NCI-H2227 (cell line): ENCODE data around the gene GRID2.

Source experiments
- DNase-seq: peaks from one replicate; lab custom pipeline; 2025; ENCODE audit not compliant: unreplicated experiment; lab: John Stamatoyannopoulos, UW

Gene GRID2

GRCh38 chr4:92677805-92678204, 374.0 kb downstream of the GRID2 start:
- DNase-seq = no peak

- no peak for DNase-seq
Measured at GRCh38 chr4:92678292-92678691, 374.5 kb downstream of the GRID2 start.

DNA sequence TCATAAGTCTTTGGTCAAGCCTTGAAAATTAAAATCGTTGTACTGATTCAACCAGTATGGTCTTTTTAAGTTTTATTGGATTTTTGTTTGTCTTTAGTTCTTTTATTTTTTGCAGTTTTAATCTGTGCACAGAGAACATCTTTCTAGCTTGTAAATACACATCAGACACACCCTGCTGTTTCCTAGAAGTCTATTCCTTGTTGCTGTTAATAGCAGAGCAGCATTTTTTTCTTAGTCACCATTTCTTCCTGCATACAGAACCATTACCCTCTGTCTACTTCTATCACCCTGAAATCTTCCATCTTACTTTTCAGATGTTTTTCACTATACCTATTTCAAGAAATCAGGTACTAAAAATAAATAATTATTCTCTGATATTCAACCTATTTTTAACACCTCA, 375.4 kb downstream of the GRID2 start:
- DNase-seq = no peak

GRCh38 chr4:92714640-92715039, 410.9 kb downstream of the GRID2 start:
- no peak for DNase-seq

- DNase-seq = no peak
Measured at GRCh38 chr4:92733231-92733630, 429.5 kb downstream of the GRID2 start.

GRCh38 chr4:92735025-92735665, 431.4 kb downstream of the GRID2 start:
- DNase-seq = no peak

- DNase-seq = no peak
Measured at GRCh38 chr4:92760433-92760832, 456.7 kb downstream of the GRID2 start.

GRCh38 chr4:92776080-92776479, 472.3 kb downstream of the GRID2 start:
- DNase-seq = no peak

- DNase-seq = no peak
Measured at GRCh38 chr4:92789741-92790140, 486.0 kb downstream of the GRID2 start.

DNA sequence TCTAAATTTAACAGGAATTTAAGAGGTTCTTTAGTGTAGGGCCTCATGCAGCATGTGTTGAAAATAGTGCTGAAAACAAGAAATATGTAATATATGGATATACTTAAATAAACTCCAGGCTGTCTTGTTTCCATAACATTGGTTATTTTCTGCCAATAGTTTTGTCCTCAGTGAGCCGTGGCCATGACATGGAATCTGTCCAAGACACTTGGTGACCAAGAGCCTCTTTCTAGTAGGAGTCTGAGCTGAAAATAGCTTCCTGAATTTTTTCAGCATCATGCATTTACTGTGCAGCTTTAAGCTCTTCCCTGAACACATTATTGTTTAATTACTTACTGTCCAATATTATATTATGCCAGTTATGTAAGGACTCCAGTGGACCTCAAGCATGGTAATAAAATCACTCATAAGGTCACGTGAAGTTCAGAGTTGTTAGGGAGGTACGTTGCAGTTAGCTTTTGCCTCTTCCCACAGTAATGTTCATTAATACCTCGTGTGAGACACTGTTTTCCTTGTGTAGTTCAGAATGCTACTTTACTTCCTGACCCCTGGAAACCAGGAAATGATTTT, 488.2 kb downstream of the GRID2 start:
- DNase-seq = no peak

GRCh38 chr4:92809381-92809780, 505.6 kb downstream of the GRID2 start:
- DNase-seq = no peak

GRCh38 chr4:92812652-92813051, 508.9 kb downstream of the GRID2 start:
- DNase-seq = no peak

DNA sequence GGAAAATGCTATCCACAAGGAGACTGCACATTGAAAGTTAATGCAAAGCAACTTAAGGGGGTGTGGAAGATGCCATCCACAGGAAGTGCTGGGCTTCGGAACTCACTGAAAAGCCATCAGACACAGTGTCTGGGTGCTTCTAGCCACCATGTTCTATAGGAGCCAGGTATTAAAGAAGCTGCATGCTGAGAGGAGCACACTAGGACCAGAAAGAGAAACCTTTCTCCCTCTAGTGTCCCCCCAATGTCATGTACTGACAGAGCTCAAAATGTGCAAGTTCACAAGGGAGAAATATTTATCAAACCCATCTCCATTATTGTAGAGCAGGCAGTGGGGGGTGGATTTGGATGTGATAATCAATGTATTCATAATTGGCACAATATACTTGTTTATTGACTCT, 510.9 kb downstream of the GRID2 start:
- no peak for DNase-seq

- DNase-seq = no peak
Measured at GRCh38 chr4:92825256-92825655, 521.5 kb downstream of the GRID2 start.

DNA sequence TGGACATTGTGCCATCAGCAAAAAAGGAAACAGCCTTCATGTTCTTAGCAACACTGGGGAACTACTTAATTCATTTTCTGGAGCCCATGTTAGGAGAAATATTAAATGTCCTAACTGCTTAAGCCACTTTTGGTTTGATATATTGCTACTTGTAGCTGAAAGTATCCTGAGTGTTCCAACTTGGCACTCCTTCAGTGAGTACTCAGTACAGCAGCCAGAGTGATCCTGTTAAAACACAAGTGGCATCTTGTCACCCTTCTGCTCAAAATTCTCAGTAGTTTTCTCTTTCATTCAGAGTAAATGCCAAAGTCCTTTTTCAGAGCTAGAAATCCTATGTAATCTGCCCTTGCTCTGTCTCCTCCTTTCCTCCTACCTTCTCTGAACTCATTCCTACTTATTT, 522.0 kb downstream of the GRID2 start:
- DNase-seq = no peak

- DNase-seq = peak; percentile 3
Measured at GRCh38 chr4:92830771-92831170, 527.0 kb downstream of the GRID2 start.

- DNase-seq = no peak
Measured at GRCh38 chr4:92840880-92841279, 537.1 kb downstream of the GRID2 start.

DNA sequence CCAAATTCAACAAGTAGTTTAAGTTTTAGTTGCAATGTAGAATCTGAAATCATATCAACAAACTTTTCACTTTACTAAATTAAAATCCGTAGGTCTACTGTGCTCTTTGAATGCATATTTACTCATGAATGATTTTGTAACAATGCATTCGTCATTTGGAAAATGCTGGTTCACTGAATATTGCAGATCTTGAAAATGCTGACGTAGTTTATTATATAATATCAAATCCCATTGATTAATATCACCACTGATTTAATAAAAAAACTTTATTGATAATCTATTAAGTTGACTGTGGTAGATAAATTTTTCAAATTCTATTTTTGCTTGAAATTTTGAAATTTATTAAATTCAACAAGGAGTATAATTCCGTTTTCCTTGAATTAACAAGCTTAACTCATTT, 540.0 kb downstream of the GRID2 start:
- no peak for DNase-seq

- no peak for DNase-seq
Measured at GRCh38 chr4:92847026-92847425, 543.3 kb downstream of the GRID2 start.

DNA sequence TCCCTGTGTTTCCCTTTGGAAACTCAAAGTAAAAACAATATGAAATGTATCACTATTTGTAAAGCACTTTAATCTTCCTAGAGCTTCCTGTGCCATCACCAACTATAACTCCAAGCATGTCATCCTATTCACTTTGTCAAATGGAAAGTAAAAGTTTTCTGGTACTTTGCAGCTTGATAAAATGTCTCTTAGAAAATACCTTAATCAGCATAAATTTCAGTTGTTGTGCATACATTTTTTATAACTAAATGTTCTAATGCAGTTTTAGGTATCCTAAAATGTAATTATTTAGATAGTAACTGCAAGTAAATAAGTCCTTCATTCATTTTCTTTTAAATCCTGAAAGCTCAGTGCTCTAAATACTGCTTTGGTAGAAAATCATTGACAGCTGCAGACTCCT, 558.7 kb downstream of the GRID2 start:
- no peak for DNase-seq

DNA sequence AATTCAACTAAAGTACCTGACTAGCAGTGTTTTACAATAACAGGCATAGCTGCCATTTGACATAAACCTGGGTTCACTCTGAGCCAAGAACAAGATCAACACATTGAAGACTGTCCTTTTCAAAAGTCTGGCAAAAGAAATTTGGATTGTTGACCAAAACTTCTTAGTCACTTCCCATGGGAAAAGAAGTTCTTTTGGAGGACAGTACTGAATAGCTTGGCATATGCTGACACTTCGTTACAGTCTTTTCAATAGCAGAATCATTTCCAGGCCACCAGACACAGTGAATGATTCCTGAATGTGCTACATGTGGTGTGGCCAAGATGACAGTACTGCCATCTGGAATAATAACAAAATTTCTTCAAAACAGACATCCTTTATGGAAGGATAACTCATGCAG, 560.3 kb downstream of the GRID2 start:
- DNase-seq = no peak

GRCh38 chr4:92872604-92873003, 568.8 kb downstream of the GRID2 start:
- DNase-seq = no peak

DNA sequence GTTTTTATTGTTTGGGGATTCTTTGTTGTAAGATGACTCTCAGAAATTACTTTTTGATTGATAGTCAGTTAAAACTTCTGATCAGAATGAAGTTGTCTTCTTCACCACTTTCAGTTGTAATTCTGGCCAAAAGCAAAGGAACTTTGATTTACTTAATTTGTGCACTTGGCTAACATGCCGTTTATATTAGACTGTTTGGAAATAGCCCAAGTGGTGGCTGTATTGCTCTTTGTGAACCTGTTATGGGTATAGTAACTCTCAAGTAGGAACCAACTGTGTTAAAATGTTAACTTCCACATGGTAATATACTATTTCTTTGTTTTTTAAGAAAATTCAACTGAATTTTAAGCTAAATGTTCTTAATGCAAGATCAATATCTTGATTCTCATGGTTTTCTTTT, 581.9 kb downstream of the GRID2 start:
- DNase-seq = no peak
